Measurements from ENCODE around the gene STARD3. TPM values are rescaled to one million over a fixed set of nuclear protein-coding genes. Genes with fewer than 3 reads are reported as not detected.

Gene STARD3
- total RNA-seq, 4 donors from 2014 or later, result 51.7 to 156 (median 83.9) TPM

DNA sequence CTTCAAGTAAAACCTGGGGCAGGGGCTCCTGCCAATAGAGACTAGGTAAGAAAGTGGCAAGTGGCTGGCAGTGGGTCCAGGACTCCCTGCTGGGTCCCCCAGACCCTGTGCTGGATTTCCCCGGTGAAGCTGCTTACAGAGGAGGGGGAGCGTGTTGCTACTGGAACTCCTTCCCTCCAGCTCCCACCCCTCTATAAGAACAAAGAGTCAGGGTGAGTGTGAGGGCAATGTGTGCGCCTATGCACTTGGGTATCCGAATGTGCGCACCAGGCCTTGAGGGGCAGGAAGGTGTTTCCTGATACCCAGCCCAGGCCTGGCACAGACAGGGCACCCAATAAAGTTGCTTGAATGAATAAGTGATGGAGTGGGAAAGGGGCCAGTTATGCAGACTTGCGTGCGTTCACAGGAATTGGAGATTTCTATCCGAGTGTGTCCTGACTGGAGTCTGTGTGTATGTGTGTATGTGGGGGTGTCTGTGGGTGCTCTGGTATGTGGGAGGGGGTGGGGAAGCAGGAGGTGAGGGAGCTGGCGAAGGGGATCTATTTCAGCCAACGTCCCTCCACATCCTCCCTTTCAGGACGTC, 40.9 kb upstream of the STARD3 start:
- Histone ChIP-seq H3K4me1 (peaks cover 38% of the 10 kb centered on the region), H3K36me3 (no peaks in the 10 kb centered on the region), H3K9me3 (no peaks in the 10 kb centered on the region), H3K27me3 (peaks cover 88% of the 10 kb centered on the region), H3K4me3 (no peak overlapping the region), H3K27ac (no peak overlapping the region)
- TF ChIP-seq POLR2AphosphoS5 (IDR thresholded peaks at IDR 0.05) (no peak), EP300 (IDR thresholded peaks at IDR 0.05) (no peak), POLR2A (IDR thresholded peaks at IDR 0.05) (no peak)
- TF ChIP-seq, protein P1, sequence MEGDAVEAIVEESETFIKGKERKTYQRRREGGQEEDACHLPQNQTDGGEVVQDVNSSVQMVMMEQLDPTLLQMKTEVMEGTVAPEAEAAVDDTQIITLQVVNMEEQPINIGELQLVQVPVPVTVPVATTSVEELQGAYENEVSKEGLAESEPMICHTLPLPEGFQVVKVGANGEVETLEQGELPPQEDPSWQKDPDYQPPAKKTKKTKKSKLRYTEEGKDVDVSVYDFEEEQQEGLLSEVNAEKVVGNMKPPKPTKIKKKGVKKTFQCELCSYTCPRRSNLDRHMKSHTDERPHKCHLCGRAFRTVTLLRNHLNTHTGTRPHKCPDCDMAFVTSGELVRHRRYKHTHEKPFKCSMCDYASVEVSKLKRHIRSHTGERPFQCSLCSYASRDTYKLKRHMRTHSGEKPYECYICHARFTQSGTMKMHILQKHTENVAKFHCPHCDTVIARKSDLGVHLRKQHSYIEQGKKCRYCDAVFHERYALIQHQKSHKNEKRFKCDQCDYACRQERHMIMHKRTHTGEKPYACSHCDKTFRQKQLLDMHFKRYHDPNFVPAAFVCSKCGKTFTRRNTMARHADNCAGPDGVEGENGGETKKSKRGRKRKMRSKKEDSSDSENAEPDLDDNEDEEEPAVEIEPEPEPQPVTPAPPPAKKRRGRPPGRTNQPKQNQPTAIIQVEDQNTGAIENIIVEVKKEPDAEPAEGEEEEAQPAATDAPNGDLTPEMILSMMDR (IDR thresholded peaks at IDR 0.05), result no peak
- 20% methylated on average over 11 of the region's 11 CpGs for WGBS
- DNase-seq (ENCODE audit: low spot score in 2 of 2), result no peak

DNA sequence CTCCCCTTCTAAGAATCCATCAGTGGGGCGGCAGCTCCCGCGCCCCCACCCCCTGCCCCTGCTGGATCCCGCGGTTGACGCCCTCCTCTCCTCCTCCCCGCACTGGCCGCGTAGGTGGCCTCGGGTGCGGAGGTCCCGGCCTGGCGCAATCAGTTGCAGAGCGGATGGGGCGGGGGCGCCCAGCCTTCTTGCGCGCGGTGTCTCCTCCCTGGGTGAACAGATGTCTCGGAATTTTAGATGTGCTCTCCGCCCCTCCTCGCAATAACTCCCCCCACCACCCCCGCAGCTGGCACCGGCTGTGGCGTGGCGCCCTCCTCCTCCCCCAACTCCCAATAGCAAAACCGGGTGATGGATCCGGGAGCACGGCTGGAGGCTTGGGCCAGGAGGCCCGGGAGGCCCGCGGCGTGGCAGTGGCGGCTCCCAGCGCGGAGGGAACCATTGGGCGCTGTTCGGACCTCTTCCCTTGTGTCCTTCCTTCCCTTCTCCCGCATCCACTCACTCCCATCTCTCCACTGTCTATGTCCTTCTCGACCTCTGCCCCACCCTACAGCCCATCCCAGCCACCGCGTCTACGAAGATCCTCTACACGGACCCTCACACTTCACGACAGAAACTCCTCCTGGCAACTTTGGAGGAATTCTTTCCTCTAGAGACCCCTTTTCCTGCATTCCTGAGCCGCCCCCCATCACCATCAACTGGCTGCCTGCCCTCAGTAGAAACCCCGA, 40.2 kb upstream of the STARD3 start:
- no peak for DNase-seq (ENCODE audit: low spot score in 2 of 2)
- 5% methylated on average over 39 of the region's 47 CpGs for WGBS
- Histone ChIP-seq H3K27ac (no peak overlapping the region), H3K4me1 (peaks cover 38% of the 10 kb centered on the region), H3K36me3 (no peaks in the 10 kb centered on the region), H3K9me3 (no peaks in the 10 kb centered on the region), H3K4me3 (no peak overlapping the region), H3K27me3 (peaks cover 95% of the 10 kb centered on the region)
- TF ChIP-seq POLR2A (IDR thresholded peaks at IDR 0.05) (no peak), EP300 (IDR thresholded peaks at IDR 0.05) (no peak), POLR2AphosphoS5 (IDR thresholded peaks at IDR 0.05) (no peak)
- TF ChIP-seq, protein P1 (IDR thresholded peaks at IDR 0.05), result no peak

DNA sequence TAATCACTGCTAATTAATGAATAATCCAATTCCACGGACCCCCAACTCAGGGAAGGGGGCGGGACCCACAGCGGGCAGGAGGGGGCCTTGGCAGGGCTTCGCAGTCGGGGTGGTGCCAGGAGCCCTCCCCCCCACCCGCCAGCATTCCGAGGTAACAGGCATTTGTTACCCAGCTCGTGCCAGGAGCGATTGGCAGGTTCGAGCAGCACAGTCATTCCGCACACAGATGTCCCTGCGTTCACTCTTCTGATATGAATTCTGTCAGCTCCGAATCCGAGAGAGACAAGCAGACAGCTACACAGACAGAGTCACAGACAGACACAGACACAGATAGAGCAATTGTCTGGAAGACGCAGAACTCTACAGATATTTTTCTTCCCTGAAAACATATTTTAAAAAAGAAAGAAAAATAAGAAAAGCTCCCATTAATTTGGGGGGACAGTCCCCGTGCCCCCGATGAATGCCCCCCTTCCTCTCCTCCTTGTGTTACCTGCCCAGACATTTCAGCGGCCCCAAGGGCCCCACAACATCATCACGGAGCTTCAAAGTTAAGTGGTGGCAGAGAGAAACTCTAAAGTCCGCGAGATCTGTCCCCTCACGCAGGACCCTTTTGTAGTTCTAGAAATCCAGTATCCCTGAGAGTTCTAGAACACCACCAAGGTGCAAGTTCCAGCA, 39.4 kb upstream of the STARD3 start:
- H3K9me3 ChIP-seq, result no peaks in the 10 kb centered on the region
- H3K4me1 ChIP-seq, result peaks cover 38% of the 10 kb centered on the region
- DNase-seq (ENCODE audit: low spot score in 2 of 2), result no peak
- H3K36me3 ChIP-seq, result no peaks in the 10 kb centered on the region
- H3K4me3 ChIP-seq, result no peak overlapping the region
- TF ChIP-seq POLR2A (IDR thresholded peaks at IDR 0.05) (no peak), EP300 (IDR thresholded peaks at IDR 0.05) (no peak), POLR2AphosphoS5 (IDR thresholded peaks at IDR 0.05) (no peak)
- TF ChIP-seq, protein P1 (IDR thresholded peaks at IDR 0.05), result no peak
- WGBS, result 8% methylated on average over 21 of the region's 22 CpGs
- peaks cover 95% of the 10 kb centered on the region for H3K27me3 ChIP-seq
- no peak overlapping the region for H3K27ac ChIP-seq

DNA sequence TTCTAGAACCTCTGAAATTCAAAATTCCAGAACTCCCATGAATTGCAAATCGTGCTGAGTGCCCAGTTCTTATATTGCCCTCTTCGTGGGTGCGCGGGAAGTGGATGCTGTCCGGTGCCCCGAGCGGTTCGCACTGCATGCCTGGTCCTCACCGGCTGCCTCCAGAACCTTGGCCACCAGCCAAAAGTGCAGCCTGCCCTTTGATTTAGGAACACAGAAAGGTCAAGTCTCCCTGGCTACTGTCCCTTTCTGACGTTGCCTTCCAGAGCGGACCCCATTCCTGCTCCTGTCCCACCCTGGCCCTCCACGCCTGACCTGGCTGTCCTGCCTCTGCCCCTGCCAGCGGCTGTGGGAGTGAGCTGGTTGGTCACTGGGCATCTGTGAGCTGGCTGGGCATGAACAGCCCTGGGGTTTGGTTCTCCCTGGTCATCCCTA, 38.9 kb upstream of the STARD3 start:
- Histone ChIP-seq H3K27ac (no peak overlapping the region), H3K36me3 (no peaks in the 10 kb centered on the region), H3K4me1 (peaks cover 38% of the 10 kb centered on the region), H3K27me3 (peaks cover 95% of the 10 kb centered on the region), H3K4me3 (no peak overlapping the region), H3K9me3 (no peaks in the 10 kb centered on the region)
- 7% methylated on average over 13 of the region's 13 CpGs for WGBS
- TF ChIP-seq, protein P1 (IDR thresholded peaks at IDR 0.05), result no peak
- TF ChIP-seq EP300 (IDR thresholded peaks at IDR 0.05) (no peak), POLR2AphosphoS5 (IDR thresholded peaks at IDR 0.05) (no peak), POLR2A (IDR thresholded peaks at IDR 0.05) (no peak)
- no peak for DNase-seq (ENCODE audit: low spot score in 2 of 2)

DNA sequence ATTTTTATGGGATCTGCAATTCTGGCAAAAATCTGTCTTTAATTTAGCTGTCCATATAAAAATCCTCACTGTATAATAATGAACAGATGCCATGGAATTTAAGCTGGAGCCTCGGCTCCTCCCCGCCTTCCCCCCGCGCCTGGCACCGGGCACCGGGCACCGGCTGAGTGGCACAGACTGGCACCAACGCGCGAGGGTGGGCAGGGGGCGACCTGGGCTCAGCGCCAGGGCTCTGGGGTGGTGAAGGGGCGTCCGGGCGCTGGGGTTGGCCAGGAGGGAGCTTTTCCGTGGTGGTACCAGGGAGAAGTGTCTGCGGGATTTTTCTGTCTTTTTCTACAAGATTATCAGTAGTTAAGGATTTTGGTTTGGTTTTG, 38.3 kb upstream of the STARD3 start:
- Histone ChIP-seq H3K36me3 (no peaks in the 10 kb centered on the region), H3K4me1 (peaks cover 38% of the 10 kb centered on the region), H3K27ac (no peak overlapping the region), H3K4me3 (peak overlapping the region; percentile 25), H3K27me3 (peaks cover 94% of the 10 kb centered on the region), H3K9me3 (no peaks in the 10 kb centered on the region)
- under 1% methylated on average over 17 of the region's 17 CpGs for WGBS
- TF ChIP-seq EP300 (IDR thresholded peaks at IDR 0.05) (no peak), POLR2A (IDR thresholded peaks at IDR 0.05) (no peak), POLR2AphosphoS5 (IDR thresholded peaks at IDR 0.05) (no peak)
- TF ChIP-seq, protein P1 (IDR thresholded peaks at IDR 0.05), result no peak
- no peak for DNase-seq (ENCODE audit: low spot score in 2 of 2)
